ENCODE data around the gene SOCS6.
"Not testable (repeated sequence)": the region's sequence is repeated elsewhere in the genome, so short reads cannot be mapped to it uniquely, and the experiment has no call there.

The SOCS6 gene, protein sequence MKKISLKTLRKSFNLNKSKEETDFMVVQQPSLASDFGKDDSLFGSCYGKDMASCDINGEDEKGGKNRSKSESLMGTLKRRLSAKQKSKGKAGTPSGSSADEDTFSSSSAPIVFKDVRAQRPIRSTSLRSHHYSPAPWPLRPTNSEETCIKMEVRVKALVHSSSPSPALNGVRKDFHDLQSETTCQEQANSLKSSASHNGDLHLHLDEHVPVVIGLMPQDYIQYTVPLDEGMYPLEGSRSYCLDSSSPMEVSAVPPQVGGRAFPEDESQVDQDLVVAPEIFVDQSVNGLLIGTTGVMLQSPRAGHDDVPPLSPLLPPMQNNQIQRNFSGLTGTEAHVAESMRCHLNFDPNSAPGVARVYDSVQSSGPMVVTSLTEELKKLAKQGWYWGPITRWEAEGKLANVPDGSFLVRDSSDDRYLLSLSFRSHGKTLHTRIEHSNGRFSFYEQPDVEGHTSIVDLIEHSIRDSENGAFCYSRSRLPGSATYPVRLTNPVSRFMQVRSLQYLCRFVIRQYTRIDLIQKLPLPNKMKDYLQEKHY

DNA sequence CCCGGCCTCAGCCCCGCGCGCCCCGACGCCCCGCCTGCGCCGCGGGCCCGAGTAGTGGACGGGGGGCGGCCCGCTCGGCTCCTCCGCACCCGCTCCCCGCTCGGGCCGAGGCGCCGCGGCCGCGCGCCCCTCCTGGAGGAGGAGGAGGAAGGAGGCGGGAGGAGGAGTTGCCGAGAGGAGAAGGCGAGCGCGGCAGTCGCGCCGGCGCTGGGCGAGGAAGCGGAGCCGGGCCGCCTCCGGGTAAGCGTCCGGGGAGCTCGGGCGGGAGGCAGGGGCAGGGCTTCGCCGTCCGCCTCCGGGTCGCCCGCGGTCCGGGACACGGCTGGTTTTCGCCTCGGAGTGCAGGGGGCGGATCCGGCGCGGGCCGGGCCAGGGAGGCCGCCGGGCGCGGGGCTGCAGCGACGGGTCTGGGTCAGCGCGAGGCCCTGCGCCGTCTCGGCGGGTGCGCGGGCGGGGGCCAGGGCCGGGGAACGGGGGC lies at the start of gene SOCS6:
Gene SOCS6 (plus strand): TSS at position 195 of the 478 bp plus-strand sequence. CDS start 35,624 bp downstream, outside the sequence.
- DNase-seq (ENCODE audit: low read depth) = no peak
- peak within 1 kb of the TSS; percentile 77 for H3K4me3 ChIP-seq (ENCODE audit: low read depth, low read length)

DNA sequence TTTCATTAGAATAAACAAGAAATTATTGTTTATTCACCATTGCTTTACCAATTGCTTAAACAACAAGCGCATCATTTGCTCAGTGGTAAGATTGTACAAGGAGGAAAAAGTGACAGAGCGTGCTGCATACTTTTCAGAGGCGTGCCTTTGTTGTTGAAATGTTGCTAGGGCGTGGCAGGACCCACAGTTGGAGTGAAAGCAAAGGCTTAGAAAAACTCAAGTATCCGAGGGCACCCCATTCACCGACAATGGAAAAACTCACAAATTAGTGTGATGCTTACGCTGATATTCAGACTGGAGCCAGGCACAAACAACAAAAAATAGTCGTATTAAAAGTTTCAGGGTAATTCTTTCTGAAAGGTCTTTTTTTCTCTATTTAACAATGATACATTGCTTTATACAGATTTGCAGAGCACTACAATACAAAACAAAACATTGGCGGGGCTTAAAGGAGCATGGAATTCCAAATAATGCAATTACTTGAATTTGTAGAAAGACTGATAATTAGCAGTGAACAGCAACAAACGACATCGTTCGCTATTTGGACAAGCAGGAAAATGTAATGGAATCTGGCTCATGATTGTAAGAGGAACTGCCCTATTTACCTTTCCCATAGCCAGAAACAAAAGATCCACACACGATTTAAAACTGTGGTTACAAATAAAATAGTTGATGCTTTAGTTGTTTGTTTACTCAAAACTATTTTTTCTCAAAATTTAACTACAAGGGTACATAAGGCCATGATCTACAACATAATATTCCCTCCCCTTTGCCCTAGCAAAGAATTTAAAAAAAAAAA lies 45.5 kb upstream of the SOCS6 start:
- DNase-seq (ENCODE audit: low read depth) = no peak
- no peak overlapping the region for H3K4me3 ChIP-seq (ENCODE audit: low read depth, low read length)

DNA sequence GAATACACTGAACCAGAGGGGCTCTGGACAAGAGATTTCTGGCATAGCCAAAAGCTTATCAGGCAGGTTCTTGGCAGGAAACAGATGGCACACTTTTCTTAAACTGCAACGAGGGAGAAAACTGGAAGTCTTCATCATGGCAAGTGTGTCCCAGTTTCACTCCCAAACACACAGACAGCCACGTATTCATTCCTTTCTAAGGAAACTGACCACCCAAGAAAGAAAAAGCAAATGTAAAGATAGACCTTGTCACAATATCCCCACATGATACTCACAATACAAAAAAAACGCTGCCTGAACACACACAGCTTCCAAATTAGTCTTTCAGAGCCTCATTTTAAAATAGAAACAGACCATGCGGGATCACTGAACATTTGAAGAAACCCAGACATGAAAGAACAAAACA lies 42.8 kb upstream of the SOCS6 start:
- H3K4me3 ChIP-seq (ENCODE audit: low read depth, low read length) = no peak overlapping the region
- no peak for DNase-seq (ENCODE audit: low read depth)

DNA sequence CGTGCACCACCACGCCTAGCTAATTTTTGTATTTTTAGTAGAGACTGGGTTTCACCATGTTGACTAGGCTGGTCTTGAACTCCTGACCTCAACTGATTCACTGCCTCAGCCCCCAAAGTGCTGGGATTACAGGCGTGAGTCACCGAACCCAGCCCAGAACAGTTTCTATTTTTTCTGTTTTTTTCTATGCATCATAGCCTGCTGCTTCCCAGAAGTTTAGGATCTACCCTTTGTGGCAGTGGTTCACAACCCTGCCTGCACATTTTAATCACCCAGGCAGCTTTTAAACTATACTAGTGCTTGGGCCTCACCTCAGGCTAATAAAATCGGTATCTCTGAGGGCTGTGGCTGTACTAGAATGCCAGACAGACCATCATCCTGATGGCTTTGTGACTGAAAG lies 39.7 kb upstream of the SOCS6 start:
- H3K4me3 ChIP-seq (ENCODE audit: low read depth, low read length) = no peak overlapping the region
- no peak for DNase-seq (ENCODE audit: low read depth)

DNA sequence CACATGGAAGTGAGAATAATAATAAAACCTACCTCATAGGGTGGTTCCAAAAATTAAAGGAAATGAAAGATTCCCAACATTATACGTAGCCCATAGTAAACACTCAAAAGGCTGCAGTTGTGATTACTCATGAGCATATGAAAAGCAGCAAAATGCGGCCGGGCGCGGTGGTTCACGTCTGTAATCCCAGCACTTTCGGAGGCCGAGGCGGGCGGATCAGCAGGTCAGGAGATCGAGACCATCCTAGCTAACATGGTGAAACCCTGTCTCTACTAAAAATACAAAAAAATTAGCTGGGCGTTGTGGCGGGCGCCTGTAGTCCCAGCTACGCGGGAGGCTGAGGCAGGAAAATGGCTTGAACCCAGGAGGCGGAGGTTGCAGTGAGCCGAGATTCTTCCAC lies 39.0 kb upstream of the SOCS6 start:
- not testable (repeated sequence) for H3K4me3 ChIP-seq (ENCODE audit: low read depth, low read length); DNase-seq (ENCODE audit: low read depth)

DNA sequence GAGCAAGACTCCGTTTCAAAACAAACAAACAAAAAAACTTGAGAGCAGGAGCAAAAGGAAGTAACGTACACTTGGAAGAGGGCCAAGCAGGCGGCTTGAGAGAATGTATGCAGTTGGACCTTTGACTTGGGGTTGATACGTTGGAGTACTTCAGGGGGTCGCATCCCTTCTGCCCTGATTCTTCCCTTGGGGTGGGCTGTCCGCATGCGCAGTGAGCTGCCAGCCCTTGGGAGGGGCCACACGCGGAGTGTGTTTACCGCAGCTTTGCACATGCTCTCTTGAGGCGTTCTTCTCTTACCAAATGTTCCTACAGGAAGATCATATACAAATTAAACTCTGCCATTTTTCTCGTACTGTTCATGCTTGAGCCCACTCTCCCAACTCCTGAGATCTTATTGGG lies 38.1 kb upstream of the SOCS6 start:
- no peak overlapping the region for H3K4me3 ChIP-seq (ENCODE audit: low read depth, low read length)
- DNase-seq (ENCODE audit: low read depth) = no peak

DNA sequence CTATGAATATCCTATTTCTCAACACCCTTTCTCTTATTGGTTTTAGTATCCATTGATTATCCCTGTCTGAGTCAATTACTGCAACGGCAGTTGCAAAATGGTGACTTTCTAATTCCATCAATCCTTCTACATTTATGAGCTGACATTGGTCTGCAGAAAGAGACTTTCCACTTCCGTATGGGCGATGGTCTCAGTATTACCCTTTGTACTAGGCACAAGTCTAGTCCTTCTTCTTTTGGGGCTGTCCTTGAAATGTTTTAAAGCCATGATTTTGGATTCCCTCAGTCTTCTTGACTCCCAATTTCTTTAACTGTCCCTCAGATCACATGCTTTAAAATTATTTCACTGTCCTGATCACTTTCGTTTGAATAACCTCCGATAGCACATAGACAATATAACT lies 32.7 kb upstream of the SOCS6 start:
- DNase-seq (ENCODE audit: low read depth) = no peak
- no peak overlapping the region for H3K4me3 ChIP-seq (ENCODE audit: low read depth, low read length)

DNA sequence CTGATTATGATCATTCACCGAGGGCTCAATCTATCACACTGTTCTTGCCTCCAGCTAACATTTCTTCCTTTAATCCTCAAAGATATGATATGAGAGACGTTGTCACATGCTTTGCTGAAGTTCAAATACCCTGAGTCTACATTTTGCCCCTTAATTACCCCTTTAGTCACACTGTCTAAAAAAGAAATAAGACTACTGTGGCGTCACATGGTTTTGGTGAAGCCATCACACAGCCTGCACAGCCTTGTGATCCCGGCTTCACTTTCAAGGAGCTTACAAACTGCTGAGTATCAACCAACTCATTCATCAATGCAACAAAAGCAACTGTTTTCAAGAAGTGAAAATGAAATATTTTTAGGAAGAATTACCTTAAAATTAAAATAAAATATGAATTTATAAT lies 31.9 kb upstream of the SOCS6 start:
- no peak overlapping the region for H3K4me3 ChIP-seq (ENCODE audit: low read depth, low read length)
- no peak for DNase-seq (ENCODE audit: low read depth)

DNA sequence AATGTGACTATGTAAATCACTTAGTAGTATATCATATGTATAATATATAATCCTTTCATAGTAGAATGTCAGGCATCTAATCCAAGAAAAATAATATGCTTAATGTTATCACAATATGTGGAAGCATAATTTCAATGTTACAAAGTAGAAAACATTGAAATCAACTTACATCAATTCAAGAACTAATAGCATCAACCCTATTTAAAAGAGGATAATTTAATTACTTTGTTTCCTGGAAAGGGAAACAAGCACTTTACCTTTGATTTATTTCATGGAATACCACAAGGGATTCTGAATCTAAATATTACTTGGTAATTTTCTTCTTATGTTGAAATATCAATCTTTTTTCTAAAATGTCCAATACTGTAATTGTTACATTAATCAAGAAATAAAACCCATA lies 30.6 kb upstream of the SOCS6 start:
- no peak overlapping the region for H3K4me3 ChIP-seq (ENCODE audit: low read depth, low read length)
- no peak for DNase-seq (ENCODE audit: low read depth)

DNA sequence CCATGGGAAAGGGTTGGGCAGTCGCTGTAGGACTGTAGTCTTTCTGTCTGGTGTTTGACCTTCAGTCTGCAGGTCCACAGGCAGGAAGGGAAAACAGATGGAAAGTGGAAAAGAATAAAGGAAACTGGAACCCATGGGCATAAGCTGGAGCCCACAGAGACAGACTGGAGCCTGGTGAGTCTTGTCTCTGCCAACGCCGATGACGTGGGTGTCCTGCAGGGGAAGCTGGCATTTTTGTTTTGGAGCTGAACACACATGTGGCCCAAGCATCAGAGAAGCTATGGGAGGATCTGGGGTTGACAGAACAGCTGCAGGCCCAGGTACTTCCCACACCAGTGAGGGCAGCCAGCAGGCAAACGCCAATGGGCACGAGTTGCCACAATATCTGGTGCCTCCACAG lies 28.2 kb upstream of the SOCS6 start:
- no peak for DNase-seq (ENCODE audit: low read depth)
- no peak overlapping the region for H3K4me3 ChIP-seq (ENCODE audit: low read depth, low read length)

DNA sequence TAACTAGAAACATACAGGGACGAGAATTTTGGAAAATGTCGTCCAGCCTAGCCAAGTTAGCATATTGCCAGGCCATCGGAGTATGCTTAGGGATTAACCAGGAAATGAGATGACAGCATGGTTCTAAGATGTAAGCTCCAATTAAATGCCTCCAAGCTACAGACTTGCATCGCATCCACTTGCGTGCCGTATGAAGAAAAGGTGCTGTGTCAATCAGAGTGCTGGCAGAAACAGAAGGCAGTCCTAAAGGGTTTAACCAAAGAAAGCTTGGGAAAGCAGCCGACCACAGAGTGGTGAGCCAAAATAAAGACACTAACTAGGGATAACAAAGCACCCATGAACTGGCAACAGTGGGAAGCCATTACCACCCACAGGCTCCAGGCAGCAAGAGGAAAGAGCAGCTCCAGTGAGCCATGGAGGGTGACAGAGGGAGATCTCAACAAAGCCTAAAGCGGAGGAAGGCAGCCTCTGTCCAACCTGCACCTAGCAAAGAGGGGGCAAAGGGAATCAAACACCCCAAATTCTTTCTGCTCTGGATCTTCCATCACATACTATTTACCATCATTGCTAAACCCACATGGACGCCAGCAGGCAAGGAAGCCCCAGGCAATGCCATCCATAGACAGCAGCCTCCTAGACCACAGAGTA lies 27.6 kb upstream of the SOCS6 start:
- no peak overlapping the region for H3K4me3 ChIP-seq (ENCODE audit: low read depth, low read length)
- no peak for DNase-seq (ENCODE audit: low read depth)

DNA sequence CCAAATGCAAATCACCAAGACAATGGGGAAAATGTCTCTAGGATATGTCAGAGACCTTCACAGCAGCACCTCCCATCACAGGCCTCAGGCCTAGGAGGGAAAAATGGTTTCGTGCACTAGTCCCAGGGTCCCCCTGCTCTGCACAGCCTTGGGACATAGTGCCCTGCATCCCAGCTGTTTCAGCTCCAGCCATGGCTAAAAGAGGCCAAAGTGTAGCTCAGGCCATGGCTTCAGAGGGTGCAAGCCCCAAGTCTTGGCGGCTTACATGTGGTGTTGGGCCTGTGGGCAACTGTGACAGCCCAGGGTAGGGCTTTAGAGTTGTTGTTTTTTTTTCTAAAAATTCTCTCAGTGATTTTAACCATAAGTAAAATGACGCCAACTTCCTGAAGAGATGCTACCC lies 25.5 kb upstream of the SOCS6 start:
- no peak overlapping the region for H3K4me3 ChIP-seq (ENCODE audit: low read depth, low read length)
- no peak for DNase-seq (ENCODE audit: low read depth)

DNA sequence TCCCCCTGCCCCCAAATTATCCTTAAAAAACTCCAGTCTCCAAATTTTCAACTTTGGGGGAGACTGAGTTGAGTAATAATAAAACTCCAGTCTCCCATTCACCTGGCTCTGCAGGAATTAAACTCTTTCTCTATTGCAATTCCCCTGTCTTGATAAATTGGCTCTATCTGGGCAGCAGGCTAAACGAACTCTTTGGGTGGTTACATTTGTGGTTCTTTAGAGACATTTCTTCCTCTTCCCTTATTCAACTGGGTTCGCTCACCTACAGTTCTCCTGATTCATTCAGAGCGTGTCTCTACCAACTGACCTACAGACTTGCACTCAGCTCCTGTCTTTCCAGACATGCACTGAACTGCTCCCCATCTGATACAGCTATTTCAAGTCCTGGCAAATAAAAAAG lies 17.1 kb upstream of the SOCS6 start:
- no peak overlapping the region for H3K4me3 ChIP-seq (ENCODE audit: low read depth, low read length)
- no peak for DNase-seq (ENCODE audit: low read depth)

DNA sequence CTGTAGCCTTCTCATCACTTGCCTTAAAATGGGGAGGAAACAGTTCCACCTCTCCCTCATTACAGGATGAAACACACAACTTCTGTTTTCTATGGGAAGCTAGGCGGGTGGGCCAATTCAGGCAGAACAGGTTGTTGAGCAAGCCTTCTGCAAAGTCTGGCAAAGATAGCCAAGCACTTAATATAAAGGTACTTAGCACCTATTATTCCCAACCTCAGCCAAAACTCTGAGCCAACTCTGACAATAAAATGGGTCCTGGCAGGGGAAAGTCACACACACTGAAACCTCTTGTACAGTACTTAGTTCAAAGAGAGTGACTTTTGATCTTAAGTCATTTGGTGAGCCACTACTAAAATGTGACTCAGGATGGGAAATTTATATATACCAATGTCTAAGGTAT lies 15.8 kb upstream of the SOCS6 start:
- no peak overlapping the region for H3K4me3 ChIP-seq (ENCODE audit: low read depth, low read length)
- no peak for DNase-seq (ENCODE audit: low read depth)

DNA sequence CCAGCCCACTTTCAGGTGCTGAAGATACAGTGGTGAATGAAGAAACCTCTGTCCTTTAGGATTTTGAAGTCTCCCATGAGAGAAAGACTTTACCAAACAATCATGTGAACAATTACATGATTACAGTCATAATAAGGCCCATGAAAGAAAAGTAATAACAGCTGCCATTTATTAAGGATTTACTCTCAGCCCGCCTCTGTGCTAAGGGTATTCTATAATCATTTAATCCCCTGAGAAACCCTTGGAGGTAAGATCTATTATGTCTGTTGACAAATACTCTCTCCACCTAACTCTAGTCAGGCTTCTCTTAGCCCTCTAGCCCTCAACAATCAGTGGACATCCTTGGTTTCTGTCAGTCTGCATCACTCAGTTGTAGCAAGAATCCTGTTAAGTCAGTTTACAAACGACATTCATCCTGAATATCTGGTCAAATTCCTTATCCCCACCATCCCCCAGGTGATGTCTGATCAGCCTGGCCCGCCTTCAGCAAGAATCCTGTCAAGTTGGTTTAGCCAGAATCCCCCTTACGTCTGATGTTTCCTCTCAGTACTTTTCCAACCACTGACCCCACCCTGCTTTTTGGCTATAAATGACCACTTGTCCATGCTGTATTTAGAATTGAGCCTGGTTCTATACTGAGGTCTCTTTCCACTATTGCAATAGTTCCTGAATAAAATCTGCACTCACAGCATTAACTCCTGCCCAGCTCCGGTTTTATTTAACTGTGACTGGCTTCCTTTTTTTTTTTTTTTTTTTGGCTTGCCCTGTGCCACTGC lies 12.2 kb upstream of the SOCS6 start:
- no peak for DNase-seq (ENCODE audit: low read depth)

DNA sequence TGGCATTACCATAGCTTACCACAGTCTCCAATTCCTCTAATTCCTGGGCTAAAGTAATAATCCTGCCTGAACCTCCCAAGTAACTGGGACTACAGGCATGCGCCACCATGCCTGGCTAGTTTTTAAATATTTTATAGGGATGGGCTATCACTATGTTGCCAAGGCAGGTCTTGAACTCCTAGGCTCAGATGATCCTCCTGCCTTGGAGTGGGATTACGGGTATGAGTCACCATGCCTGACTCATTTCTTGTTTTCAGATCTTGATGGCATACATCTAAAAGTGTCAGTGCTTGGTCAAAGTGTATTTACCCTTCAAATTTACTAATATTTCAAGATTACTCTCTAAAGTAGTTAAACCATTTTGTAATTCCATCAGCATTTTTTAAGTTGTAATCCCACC lies 9.4 kb upstream of the SOCS6 start:
- no peak overlapping the region for H3K4me3 ChIP-seq (ENCODE audit: low read depth, low read length)
- no peak for DNase-seq (ENCODE audit: low read depth)

More for the DNA sequence above, 12.2 kb upstream of the SOCS6 start:
- no peak overlapping the region for H3K4me3 ChIP-seq (ENCODE audit: low read depth, low read length)

DNA sequence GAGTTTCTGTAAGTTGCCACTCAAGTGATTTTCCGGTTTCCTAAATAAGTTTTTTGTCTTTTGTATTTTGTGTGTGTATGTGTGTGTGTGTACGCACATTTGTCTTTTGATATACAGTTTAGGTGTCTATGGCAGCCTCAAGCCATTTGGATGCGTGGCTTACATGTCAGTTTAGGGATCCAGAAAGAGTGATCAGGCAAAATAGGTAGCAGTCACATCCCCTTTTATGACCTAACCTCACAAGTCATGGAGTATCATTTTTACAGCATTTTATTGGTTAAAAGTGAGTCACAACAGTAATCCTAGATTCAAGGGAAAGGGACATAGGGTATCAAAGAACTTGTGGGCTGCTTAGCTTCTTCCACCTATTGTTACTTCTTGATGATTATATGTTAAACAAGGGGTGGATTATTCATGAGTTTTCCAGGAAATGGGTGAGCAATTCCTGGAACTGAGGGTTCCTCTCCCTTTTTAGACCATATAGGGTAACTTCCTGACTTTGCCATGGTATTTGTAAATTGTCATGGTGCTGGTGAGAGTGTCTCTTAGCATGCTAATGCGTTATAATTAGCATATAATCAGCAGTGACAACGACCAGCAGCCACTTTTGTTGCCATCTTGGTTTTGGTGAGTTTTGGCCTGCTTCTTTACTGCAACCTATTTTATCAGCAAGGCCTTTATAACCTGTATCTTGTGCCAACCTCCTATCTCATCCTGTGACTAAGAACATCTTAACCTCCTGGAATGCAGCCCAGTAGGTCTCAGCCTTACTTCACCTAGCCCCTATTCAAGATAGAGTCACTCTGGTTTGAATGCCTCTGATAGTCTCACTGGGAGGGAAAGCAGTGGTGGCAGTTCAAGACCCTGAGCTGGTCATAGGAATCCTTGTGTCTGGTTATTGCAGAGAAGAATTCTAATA lies 8.6 kb upstream of the SOCS6 start:
- no peak overlapping the region for H3K4me3 ChIP-seq (ENCODE audit: low read depth, low read length)
- no peak for DNase-seq (ENCODE audit: low read depth)

DNA sequence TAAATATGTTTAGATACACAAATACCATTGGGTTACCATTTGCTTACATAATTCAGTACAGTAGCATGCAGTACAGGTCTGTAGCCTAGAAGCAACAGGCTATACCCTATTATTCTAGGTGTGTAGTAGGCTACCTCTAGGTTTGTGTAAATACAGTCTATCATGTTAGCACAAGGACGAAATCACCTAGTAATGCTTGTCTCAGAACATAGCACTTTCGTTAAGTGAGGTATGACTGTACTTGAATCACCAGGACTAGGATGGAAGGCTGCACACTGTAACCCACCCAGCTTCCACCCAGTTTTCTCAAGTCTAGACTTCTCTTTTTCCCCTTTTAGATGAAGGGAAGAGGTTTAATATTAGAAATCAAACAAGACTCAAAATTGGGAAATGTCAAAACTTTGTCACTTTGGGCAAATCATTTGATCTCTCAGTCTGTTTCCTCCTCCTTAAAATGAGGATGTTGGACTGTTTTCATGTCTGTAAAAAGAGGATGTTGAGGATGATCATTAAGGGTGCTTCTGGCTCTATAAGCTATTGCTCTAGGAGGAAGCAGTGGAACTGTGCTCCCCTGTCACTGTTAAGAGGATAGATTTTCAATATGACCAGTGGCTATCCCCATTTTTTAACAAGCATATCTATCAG lies 3.7 kb upstream of the SOCS6 start:
- no peak overlapping the region for H3K4me3 ChIP-seq (ENCODE audit: low read depth, low read length)
- DNase-seq (ENCODE audit: low read depth) = no peak
